ENCODE measurements around the gene TKTL1.

GRCh38 chrX:154334496-154334895, 38.9 kb downstream of the TKTL1 start:
- TF ChIP-seq EZH2phosphoT487 (IDR thresholded peaks at IDR 0.05; ENCODE audit: insufficient read depth, low read depth): no peak
- TF ChIP-seq EZH2 (IDR thresholded peaks at IDR 0.05; ENCODE audit: insufficient read depth, poor library complexity, severe bottlenecking): no peak
